NT2/D1 (cell line): ENCODE data around the gene RAB4A.
A peak's percentile ranks its signal among the peaks of the same experiment; 100 is the strongest.

Experiments used
- DNase-seq: peaks from one replicate; pipeline ENCODE4 v3.0.0-alpha.2; 2011; ENCODE audit warnings: low read depth, low spot score
- H3K27me3 ChIP-seq: 2 replicates; pipeline ENCODE4 v1.6.0; 2011; ENCODE audit warnings: mild to moderate bottlenecking; ENCODE audit not compliant: insufficient read length, insufficient read depth
- H3K36me3 ChIP-seq: 2 replicates; pipeline ENCODE4 v1.6.1; 2011; ENCODE audit warnings: mild to moderate bottlenecking, low read length, mixed read lengths; ENCODE audit not compliant: insufficient read depth, insufficient read length
- H3K4me1 ChIP-seq: 2 replicates; pipeline ENCODE4 v1.5.1; 2011; ENCODE audit not compliant: insufficient read depth, insufficient read length
- H3K4me3 ChIP-seq: 2 replicates; pipeline ENCODE4 v1.5.1; 2011; ENCODE audit warnings: low read depth; ENCODE audit not compliant: insufficient read length
- H3K9ac ChIP-seq: 2 replicates; pipeline ENCODE4 v1.6.0; 2011; ENCODE audit warnings: low read depth; ENCODE audit not compliant: insufficient read length
- H3K9me3 ChIP-seq: 2 replicates; pipeline ENCODE4 v1.5.1; 2011; ENCODE audit warnings: mild to moderate bottlenecking, low read length; ENCODE audit not compliant: insufficient read depth
- SUZ12 ChIP-seq: IDR thresholded peaks from 2 replicates; pipeline ENCODE4 v1.6.1; 2011; ENCODE audit not compliant: insufficient read length, insufficient read depth; ENCODE audit errors: extremely low read depth
- YY1 ChIP-seq: IDR thresholded peaks from 2 replicates; pipeline ENCODE4 v1.6.1; 2011; ENCODE audit not compliant: insufficient read length, insufficient read depth
- ZNF274 ChIP-seq: IDR thresholded peaks from 2 replicates; pipeline ENCODE4 v1.6.1; 2011; ENCODE audit warnings: mild to moderate bottlenecking, low read depth, low read length

RAB4A gene

DNA sequence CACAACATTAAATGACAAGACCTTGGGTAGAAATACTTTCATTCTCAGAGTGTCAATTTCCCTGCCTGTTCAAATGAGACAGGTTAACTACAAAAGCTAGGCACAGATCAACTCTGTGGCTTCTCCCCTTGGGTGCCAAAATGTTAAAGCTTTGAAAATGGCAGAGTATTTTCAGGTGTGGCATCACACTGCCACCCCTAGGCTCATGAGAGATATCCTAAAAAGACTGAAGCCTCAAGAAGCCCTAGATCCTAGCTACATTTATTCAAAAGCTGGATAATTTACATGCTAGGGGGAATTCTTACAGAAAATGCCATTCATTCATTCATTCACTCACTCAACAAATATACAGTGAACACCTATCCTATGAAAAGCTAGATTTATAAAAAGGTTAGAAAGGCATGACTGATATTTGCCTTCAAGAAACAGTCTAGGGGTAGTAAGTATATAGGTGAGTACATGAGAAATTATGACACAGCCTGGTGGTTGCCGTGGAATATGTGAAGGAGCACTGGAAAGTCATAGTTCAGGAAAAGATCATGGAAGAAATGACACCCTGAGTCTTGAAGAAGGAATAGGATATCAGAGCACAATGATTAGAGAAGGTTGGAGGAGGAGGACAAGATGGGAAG is 15.9 kb upstream of the RAB4A start:
- no peaks in the 10 kb centered on the region for H3K9me3 ChIP-seq
- no peak overlapping the region for H3K9ac ChIP-seq
- H3K4me1 ChIP-seq = peaks cover 10% of the 10 kb centered on the region
- no peak for TF ChIP-seq ZNF274
- TF ChIP-seq YY1 = no peak
- TF ChIP-seq SUZ12 = no peak
- H3K27me3 ChIP-seq = no peaks in the 10 kb centered on the region
- DNase-seq = no peak
- H3K36me3 ChIP-seq = no peaks in the 10 kb centered on the region
- H3K4me3 ChIP-seq = no peak overlapping the region

DNA sequence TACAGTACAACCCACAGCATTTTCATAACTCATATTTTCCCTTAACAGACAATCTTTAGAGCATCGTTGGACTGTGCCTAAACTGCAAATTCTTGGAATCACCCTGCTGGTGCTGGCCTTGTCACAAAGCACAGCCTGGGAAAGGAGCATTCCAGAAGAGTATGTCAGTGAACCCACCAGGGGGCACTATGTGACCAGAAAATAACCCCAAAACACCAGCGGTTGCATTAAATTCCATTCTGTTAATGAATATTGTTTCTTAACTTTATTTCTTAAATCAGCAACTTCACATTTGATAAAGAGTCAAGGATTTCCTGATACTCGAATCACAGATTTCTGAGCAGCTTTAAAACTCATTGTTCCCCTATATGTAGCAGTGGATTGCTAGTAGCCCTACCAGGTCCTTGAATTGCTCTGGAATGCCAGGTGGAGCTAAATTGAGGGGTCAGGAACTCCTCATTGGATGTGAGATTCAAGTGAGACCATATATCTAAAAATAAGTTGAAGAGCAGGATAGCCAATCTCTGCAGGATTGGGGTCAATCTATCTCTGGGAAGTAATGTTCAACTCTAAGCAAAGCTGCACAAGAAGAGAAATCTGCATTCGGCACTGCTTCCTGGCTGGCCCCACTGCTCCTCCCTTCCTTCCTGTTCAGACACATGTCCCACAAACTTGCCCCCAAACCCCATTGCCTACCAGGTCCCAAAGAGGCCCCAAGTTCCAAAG is 12.7 kb upstream of the RAB4A start:
- Histone ChIP-seq H3K4me3 (no peak overlapping the region), H3K9ac (no peak overlapping the region), H3K4me1 (no peaks in the 10 kb centered on the region), H3K36me3 (no peaks in the 10 kb centered on the region), H3K27me3 (no peaks in the 10 kb centered on the region), H3K9me3 (no peaks in the 10 kb centered on the region)
- peak; percentile 73 for DNase-seq
- no peak for TF ChIP-seq ZNF274
- no peak for TF ChIP-seq SUZ12
- TF ChIP-seq YY1 = no peak

DNA sequence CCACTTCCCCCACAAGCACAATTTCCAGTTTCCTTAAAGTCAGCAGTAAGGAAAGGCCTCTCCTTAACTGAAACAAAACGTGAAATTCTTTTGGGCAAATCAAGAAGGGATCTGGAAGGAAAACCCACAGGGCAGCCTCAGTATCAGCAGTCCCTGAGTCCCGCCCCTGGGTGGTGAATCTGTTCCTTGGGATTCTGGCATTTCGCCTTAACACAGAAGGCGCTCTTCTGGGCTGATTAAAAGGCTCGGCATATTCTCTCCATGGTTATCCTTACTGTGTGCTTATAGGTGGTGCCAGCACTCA is 12.2 kb upstream of the RAB4A start:
- no peak overlapping the region for H3K9ac ChIP-seq
- H3K9me3 ChIP-seq = no peaks in the 10 kb centered on the region
- H3K4me3 ChIP-seq = no peak overlapping the region
- no peaks in the 10 kb centered on the region for H3K36me3 ChIP-seq
- no peaks in the 10 kb centered on the region for H3K4me1 ChIP-seq
- DNase-seq = no peak
- TF ChIP-seq SUZ12 (no peak), ZNF274 (no peak), YY1 (no peak)
- H3K27me3 ChIP-seq = no peaks in the 10 kb centered on the region

DNA sequence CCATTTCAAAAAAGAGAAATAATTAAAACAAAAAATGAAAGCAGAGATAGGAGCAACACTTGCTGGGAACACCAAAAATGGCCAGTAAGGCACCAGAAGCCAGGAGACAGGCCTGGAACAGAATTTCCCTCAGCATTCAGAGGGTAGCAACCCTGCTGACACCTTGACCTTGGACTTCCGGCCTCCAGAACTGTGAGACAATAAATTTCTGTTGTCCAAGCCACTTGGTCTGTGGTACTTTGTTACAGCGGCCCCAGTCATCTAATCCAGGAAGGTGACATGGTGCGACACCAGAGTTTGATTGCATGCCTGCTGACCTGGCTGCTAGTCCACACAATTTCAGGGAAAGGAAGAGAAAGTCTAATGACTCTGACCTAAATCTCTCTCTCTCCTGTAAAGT is 10.6 kb upstream of the RAB4A start:
- Histone ChIP-seq H3K27me3 (no peaks in the 10 kb centered on the region), H3K9ac (no peak overlapping the region), H3K9me3 (no peaks in the 10 kb centered on the region), H3K4me3 (no peak overlapping the region), H3K4me1 (no peaks in the 10 kb centered on the region), H3K36me3 (no peaks in the 10 kb centered on the region)
- no peak for DNase-seq
- TF ChIP-seq YY1 (no peak), SUZ12 (no peak), ZNF274 (no peak)

DNA sequence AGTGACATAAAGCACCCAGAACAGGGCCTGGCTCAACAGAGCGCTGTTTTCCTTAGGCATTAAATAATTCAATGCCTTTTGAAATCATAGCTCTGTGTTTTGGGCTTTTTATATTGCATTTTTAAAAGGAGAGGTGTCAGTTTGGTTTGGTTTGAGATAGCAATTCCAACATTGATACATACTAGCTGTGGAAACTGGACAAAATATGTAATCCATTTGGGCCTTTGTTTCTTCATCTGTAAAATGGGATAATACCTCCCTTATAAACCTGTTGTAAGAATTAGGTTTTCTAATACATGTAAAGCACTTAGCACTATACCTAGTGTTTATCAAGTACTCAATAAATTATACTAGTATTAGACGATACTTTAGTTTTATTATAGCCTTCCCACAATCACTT is 8.7 kb upstream of the RAB4A start:
- no peak for DNase-seq
- no peaks in the 10 kb centered on the region for H3K27me3 ChIP-seq
- no peaks in the 10 kb centered on the region for H3K4me1 ChIP-seq
- H3K9ac ChIP-seq = no peak overlapping the region
- peaks cover 4% of the 10 kb centered on the region; the same call in 1 of the 2 replicates for H3K9me3 ChIP-seq
- H3K4me3 ChIP-seq = no peak overlapping the region
- no peaks in the 10 kb centered on the region for H3K36me3 ChIP-seq
- TF ChIP-seq SUZ12 (no peak), YY1 (no peak), ZNF274 (no peak)

DNA sequence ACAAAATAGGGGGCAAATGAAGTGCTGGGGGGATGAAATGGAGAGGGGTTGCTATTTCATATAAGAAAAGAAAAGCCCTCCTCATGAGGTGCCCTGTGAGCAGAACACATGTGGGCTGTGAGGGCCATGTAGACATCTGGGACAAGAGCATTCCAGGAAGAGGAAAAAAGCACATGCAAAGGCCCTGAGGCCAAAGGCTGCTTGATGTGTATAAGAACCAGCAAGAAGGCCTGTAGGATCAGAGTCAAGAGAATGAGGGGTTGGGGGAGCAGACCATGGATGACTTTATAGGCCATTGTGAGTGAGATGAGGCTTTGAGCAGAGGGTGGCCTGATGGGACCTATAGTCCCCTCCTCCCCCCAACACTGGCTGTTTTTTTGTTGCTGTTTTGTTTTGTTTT is 7.7 kb upstream of the RAB4A start:
- Histone ChIP-seq H3K9me3 (peaks cover 8% of the 10 kb centered on the region; the same call in 1 of the 2 replicates), H3K36me3 (no peaks in the 10 kb centered on the region), H3K27me3 (no peaks in the 10 kb centered on the region), H3K4me1 (no peaks in the 10 kb centered on the region), H3K9ac (no peak overlapping the region), H3K4me3 (no peak overlapping the region)
- no peak for TF ChIP-seq YY1
- no peak for TF ChIP-seq ZNF274
- no peak for TF ChIP-seq SUZ12
- DNase-seq = no peak

DNA sequence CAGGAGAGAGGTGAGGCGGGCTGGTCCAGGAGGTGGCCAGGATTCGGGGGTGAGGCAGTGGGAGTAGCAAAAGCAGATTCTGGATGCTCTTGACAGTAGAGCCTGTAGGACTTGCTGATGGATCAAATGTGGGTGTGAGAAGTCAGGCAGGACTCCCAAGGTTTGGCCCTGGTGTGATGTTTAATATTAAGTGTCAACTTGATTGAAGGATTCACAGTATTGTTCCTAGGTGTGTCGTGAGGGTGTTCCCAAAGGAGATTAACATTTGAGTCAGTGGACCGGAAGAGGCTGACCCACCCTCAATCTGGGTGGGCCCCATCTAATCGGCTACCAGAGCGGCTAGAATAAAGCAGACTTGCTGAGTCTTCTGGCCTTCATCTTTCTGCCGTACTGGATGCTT is 6.8 kb upstream of the RAB4A start:
- Histone ChIP-seq H3K4me3 (no peak overlapping the region), H3K4me1 (no peaks in the 10 kb centered on the region)
- no peak for TF ChIP-seq SUZ12
- TF ChIP-seq YY1 = no peak
- no peak for TF ChIP-seq ZNF274

More for the DNA sequence above, 6.8 kb upstream of the RAB4A start:
- Histone ChIP-seq H3K9ac (no peak overlapping the region), H3K36me3 (no peaks in the 10 kb centered on the region), H3K9me3 (peaks cover 8% of the 10 kb centered on the region; the same call in 1 of the 2 replicates), H3K27me3 (no peaks in the 10 kb centered on the region)
- no peak for DNase-seq
